AG04449 (cell line): ENCODE measurements around the gene TOX2.

Source experiments
- CTCF ChIA-PET: fragments of 350-600 bp; formaldehyde crosslinking; extraction: SDS; loops from one replicate; lab custom pipeline; 2021; ENCODE audit warnings: antibody characterized with exemption; lab: Yijun Ruan, JAX
- POLR2A ChIA-PET: fragments of 400-600, 350-600 bp; formaldehyde crosslinking; extraction: SDS; loops from one replicate; lab custom pipeline; 2020; ENCODE audit warnings: antibody characterized with exemption, inconsistent platforms; lab: Yijun Ruan, JAX
- DNase-seq: peaks from one replicate; pipeline ENCODE4 v3.0.0-alpha.2; 2010; ENCODE audit warnings: low read depth, low spot score
- H3K4me3 ChIP-seq: 2 replicates; pipeline ENCODE4 v1.5.1; 2011; ENCODE audit warnings: low read depth, mild to moderate bottlenecking, control low read depth, low read length
- TF ChIP-seq, protein P1 (sequence below): IDR thresholded peaks from one replicate; pipeline ENCODE4 v1.5.1; 2011; ENCODE audit warnings: mild to moderate bottlenecking, moderate library complexity, low read length, control low read depth, inconsistent platforms; ENCODE audit not compliant: insufficient read depth; ENCODE audit errors: missing control alignments

TOX2 gene

DNA sequence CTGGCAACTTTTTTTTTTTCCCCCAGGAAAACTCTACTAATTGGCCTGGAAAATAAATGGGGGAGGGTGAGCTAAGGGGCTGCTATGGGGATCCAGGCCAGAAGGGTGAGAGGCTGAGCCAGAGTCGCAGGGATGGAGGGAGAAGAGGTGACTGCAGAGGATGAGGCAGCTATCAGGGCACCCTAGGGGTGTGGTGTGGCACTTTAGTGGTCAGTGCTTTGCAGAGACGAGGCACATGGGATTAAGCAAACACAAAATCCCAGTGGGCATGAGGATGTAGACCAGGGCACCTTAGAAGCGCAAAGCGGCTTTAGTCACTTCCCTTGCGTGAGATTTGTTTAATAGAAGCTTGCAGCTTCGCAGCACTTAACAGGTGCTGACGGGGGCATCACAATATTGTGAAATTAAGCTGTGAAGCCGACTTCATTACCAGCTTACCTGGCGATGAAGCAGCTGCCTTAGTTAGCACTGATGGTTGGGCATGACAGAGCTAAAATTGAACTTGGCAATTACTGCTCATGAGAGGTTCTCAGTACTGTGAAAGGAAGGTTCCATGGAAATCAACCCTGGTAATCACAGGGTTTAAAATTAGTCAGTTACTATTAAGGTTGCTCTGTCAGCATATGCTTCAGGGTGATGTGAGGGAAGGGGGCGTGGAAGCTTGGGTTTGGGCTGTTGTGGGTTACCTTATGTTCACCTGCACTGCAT lies 26.0 kb downstream of the TOX2 start:
- CTCF ChIA-PET = interaction anchor here (1.3 kb wide), 1 partner anchor 190 kb away, joined by 4 read pairs; no protein-coding TSS in a partner anchor
- TF ChIP-seq, protein P1, sequence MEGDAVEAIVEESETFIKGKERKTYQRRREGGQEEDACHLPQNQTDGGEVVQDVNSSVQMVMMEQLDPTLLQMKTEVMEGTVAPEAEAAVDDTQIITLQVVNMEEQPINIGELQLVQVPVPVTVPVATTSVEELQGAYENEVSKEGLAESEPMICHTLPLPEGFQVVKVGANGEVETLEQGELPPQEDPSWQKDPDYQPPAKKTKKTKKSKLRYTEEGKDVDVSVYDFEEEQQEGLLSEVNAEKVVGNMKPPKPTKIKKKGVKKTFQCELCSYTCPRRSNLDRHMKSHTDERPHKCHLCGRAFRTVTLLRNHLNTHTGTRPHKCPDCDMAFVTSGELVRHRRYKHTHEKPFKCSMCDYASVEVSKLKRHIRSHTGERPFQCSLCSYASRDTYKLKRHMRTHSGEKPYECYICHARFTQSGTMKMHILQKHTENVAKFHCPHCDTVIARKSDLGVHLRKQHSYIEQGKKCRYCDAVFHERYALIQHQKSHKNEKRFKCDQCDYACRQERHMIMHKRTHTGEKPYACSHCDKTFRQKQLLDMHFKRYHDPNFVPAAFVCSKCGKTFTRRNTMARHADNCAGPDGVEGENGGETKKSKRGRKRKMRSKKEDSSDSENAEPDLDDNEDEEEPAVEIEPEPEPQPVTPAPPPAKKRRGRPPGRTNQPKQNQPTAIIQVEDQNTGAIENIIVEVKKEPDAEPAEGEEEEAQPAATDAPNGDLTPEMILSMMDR = no peak
- H3K4me3 ChIP-seq = no peak overlapping the region
- POLR2A ChIA-PET = interaction anchor here (0.7 to 1.1 kb wide), 2 partner anchors 14 kb away, joined by 4 to 7 read pairs; no protein-coding TSS in a partner anchor
- no peak for DNase-seq

DNA sequence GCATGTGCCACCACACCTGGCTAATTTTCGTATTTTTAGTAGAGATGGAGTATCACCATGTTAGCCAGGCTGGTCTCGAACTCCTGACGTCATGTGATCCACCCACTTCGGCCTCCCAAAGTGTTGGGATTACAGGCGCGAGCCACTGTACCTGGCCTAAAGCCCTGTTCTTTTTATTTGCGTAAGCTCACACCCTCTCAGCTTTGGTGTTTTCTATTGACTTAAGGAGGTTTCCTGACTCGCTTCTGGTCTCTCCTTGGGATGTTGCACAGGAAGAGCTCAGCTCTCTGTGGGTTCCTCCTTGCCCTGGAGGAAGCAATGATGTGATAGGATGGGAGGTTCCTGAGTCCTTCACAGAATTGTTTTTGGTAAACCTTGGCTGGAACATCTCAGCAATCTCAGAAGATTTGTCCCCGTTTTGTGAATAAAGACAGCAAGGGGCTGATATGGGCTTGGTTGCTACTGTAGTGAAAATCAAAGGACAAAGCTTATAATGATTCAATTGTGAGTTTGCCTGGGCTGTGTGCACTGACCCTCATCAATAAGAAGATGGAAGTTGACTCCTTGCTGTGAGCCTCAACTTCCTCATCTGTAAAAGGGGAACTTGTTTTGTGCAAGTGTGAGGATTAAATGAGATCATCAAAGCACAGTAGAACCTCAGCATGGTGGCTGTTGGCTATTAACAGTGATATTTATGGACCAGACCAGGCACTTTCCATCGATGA lies 27.0 kb downstream of the TOX2 start:
- ChIA-PET CTCF (interaction anchor here (0.7 to 2.7 kb wide), 4 partner anchors 13 to 139 kb away, joined by 3 to 11 read pairs (median 4); no protein-coding TSS in a partner anchor), POLR2A (interaction anchor here (0.9 kb wide), 1 partner anchor 13 kb away, joined by 3 read pairs; no protein-coding TSS in a partner anchor)
- TF ChIP-seq, protein P1 = no peak
- H3K4me3 ChIP-seq = no peak overlapping the region
- no peak for DNase-seq

DNA sequence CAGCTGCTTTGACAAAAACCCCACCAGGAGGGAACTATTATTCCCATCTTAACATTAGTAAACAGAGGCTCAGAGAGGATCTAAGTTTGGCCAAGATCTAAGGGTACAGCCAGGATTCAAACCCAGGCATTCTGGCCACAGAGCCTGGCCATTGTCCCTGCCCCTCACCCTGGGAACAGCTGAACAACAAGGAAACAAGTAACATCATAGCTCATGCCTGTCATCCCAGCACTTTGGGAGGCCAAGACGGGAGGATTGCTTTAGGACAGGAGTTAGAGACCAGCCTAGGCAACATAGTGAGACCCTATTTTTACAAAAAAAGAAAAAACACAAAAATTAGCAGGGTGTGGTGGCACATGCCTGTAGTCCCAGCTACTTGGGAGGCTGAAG lies 27.5 kb downstream of the TOX2 start:
- DNase-seq = no peak
- ChIA-PET CTCF (interaction anchor here (1.2 to 2.7 kb wide), 3 partner anchors 12 to 27 kb away, joined by 3 to 11 read pairs (median 4); no protein-coding TSS in a partner anchor), POLR2A (interaction anchor here (0.9 kb wide), 1 partner anchor 12 kb away, joined by 3 read pairs; no protein-coding TSS in a partner anchor)
- TF ChIP-seq, protein P1 = no peak
- H3K4me3 ChIP-seq = no peak overlapping the region

DNA sequence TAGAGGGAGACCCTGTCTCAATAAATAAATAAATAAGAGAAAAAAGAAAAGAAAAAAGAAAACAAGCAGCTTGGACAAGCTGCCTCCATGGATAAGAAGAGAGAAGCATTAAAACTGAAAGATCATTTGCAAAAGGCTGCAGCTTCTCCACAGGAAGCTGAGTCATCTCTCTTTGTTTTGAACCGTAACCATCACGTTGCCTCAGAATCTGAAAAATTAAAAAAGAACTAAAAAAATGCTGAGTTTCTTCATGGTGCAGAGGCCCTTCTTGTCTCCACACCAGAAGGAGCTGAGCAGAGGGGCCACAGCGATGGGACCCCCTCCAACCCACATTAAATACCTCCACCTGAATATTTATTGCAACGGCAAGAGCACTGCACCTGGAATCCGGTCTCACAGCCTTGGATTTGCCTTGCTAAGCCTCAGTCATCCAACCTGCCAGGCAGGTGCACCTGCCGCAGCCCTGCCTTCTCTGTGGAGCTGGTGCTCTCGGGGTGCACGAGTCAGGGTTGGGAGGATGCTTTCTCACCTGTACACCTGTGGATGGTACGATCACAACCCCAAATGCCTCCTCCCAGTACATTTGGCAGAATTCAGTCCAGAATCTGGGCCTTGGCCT lies 28.1 kb downstream of the TOX2 start:
- TF ChIP-seq, protein P1 = no peak
- CTCF ChIA-PET = interaction anchor here (1.2 to 2.7 kb wide), 4 partner anchors 12 to 193 kb away, joined by 3 to 11 read pairs (median 5); no protein-coding TSS in a partner anchor
- POLR2A ChIA-PET = interaction anchor here (0.9 kb wide), 1 partner anchor 12 kb away, joined by 3 read pairs; no protein-coding TSS in a partner anchor
- peak; percentile 37 for DNase-seq
- no peak overlapping the region for H3K4me3 ChIP-seq

DNA sequence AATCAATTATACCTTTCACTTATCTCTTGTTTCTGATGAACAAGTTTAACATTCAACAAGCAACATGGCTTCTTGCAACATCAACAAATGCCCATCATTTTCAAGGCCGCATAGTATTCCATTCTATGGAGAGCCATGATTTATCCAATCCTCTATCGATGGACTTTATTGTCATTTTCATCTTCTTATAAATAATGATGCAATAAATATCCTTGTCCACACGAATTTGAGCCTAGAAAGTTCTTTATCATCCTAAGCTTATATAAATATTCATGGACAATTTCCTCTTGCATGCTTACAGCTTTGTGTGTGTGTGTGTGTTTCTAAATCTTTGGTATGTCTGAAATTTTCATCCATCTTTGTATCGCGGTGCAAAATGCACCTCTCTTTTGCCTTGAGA lies 29.1 kb downstream of the TOX2 start:
- DNase-seq = no peak
- no peak overlapping the region for H3K4me3 ChIP-seq
- TF ChIP-seq, protein P1 = no peak
- POLR2A ChIA-PET = no interaction called here
- CTCF ChIA-PET = interaction anchor here (0.8 to 2.7 kb wide), 4 partner anchors 11 to 194 kb away, joined by 3 to 11 read pairs (median 4); no protein-coding TSS in a partner anchor
